ENCODE results near the gene IFT172. TPM values are rescaled to one million over a fixed set of nuclear protein-coding genes. Genes with fewer than 3 reads are reported as not detected.
A peak's percentile ranks its signal among the peaks of the same experiment; 100 is the strongest.
"Not testable (repeated sequence)": the region's sequence is repeated elsewhere in the genome, so short reads cannot be mapped to it uniquely, and the experiment has no call there.

The IFT172 gene
- 100 to 1,000 TPM in 1 of 2 donors, 10 to 100 TPM in 1; 76.4 to 133 TPM for total RNA-seq
- polyA plus RNA-seq (ENCODE audit: insufficient read depth, low read depth, low replicate concordance), result 151 TPM
- long read RNA-seq, donor 1, result 0 reads
- long read RNA-seq, donor 2, full-length matches to known transcripts, result 2 of 2 reads
- long read RNA-seq, donor 2, partial matches to known transcripts, result 0 of 2 reads
- long read RNA-seq, donor 2, other reads (novel, unspliced or antisense), result 0 of 2 reads

DNA sequence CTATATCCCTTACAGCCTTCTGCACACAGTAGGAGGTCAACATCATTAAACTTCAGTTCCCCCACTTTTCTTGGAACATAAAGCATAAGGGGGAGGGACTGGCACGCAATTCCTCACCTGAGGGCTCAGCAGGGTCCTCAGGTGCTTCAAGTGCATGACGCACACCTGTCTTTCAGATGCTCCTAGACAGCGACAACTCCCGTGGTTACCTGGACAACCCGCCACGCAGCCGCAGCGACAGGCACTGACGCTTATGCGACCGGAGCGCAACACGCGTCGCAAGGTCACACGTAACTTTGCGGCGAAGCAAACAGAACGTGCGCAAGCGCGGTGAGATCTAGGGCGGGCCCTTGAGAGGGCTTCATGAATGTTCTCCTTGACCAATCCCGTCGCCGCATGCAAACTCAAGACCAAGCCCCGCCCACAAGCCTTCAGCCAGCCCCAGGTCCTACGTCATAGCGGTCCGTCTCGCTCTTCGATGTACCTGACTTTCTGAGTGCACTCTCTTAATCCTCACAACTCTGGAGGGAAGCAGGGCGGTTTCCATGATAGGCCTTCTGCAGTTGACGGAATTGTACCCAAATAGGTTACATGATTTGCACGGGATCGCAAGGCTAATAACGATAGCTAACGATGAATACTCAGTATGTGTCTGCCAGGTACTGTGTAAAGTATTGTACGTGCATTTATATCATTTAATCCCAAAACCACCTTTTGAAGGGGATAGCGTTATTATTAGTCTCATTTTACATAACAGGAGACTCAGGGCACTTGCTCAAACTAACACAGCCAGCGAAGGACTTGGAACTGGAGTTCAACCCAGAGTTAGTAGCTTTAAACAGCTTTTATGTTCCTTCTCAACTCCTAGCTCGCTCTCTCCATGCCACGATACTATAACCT lies at the start of gene IFT172:
TSS of gene IFT172 (minus strand) at position 246 of the 900 bp plus-strand sequence. CDS start at position 156, 90 bp downstream.
- intact Hi-C loops (cut with DNase I; ENCODE audit: low total_unique reads), result no loop called here
- 7 to 8% methylated on average over 19 to 43 of the region's 43 CpGs for WGBS, 2 donors
- DNase-seq, result peak; percentile 100

GRCh38 chr2:27538839-27539450 lies 49.4 kb upstream of the IFT172 start:
- H3K4me3 ChIP-seq; H3K36me3 ChIP-seq (ENCODE audit: low read depth, missing control alignments); intact Hi-C loops (cut with DNase I; ENCODE audit: low total_unique reads); H3K27me3 ChIP-seq; H3K4me1 ChIP-seq; H3K9me3 ChIP-seq; H3K27ac ChIP-seq; DNase-seq: not testable (repeated sequence)
- WGBS, 2 donors, result 25 to 58% methylated on average over 5 to 6 of the region's 6 CpGs

More for the DNA sequence above, at the start of gene IFT172:
- Histone ChIP-seq H3K9me3 (no peaks in the 10 kb centered on the region), H3K4me3 (peak within 1 kb of the TSS; percentile 63), H3K27ac (peak within 1 kb of the TSS; percentile 59 to 73), H3K27me3 (no peaks in the 10 kb centered on the region), H3K4me1 (peaks cover 17% of the 10 kb centered on the region), H3K36me3 (ENCODE audit: low read depth, missing control alignments) (no peaks in the 10 kb centered on the region)
- TF ChIP-seq POLR2A (IDR thresholded peaks at IDR 0.05), result no peak
- TF ChIP-seq, protein P1, sequence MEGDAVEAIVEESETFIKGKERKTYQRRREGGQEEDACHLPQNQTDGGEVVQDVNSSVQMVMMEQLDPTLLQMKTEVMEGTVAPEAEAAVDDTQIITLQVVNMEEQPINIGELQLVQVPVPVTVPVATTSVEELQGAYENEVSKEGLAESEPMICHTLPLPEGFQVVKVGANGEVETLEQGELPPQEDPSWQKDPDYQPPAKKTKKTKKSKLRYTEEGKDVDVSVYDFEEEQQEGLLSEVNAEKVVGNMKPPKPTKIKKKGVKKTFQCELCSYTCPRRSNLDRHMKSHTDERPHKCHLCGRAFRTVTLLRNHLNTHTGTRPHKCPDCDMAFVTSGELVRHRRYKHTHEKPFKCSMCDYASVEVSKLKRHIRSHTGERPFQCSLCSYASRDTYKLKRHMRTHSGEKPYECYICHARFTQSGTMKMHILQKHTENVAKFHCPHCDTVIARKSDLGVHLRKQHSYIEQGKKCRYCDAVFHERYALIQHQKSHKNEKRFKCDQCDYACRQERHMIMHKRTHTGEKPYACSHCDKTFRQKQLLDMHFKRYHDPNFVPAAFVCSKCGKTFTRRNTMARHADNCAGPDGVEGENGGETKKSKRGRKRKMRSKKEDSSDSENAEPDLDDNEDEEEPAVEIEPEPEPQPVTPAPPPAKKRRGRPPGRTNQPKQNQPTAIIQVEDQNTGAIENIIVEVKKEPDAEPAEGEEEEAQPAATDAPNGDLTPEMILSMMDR (IDR thresholded peaks at IDR 0.05), result no peak

DNA sequence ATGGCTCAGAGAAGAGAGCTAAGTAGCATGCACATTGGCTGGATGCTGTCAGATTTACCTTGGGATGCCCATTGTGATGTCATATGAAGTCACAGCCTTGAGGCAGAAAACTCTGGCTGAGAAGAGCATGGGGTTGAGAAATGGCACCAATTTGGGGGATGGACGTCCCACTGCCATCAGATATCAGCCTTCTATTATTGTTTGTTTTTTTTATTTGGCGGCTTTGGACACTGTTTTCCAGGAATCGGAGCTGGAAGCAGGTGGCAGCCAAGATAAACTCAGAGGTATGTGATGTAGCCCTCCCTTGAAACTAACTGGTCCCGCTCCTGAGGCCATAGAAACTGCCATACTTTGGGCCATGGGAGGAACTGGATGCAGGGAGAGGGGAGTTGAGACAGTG lies 47.7 kb upstream of the IFT172 start:
- 56 to 70% methylated on average over 4 of the region's 4 CpGs for WGBS, 2 donors
- H3K4me3 ChIP-seq, result no peak overlapping the region
- H3K27me3 ChIP-seq, result no peaks in the 10 kb centered on the region
- H3K9me3 ChIP-seq, result no peaks in the 10 kb centered on the region
- TF ChIP-seq, protein P1 (IDR thresholded peaks at IDR 0.05), result no peak
- TF ChIP-seq POLR2A (IDR thresholded peaks at IDR 0.05), result no peak
- intact Hi-C loops (cut with DNase I; ENCODE audit: low total_unique reads), result no loop called here
- H3K36me3 ChIP-seq (ENCODE audit: low read depth, missing control alignments), result no peaks in the 10 kb centered on the region
- DNase-seq, result no peak
- no peaks in the 10 kb centered on the region for H3K4me1 ChIP-seq
- H3K27ac ChIP-seq, result no peak overlapping the region

DNA sequence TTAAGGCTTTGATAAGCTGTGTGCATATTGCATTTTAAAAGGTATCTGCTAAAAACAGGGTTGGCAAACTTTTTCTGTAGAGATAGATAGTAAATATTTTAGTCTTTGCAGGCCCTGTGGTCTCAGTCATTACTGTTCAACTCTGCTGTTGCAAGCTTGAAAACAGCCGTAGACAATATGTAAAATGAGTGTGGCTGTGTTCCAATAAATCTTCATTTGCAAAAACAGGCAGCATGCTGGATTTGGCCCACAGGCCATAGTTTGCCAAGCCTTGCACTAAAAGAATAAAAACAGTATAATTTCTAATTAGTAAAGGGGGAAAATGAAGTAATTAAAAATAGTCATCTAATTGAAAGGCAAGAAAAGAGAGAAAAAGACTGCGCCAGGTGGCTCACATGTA lies 42.4 kb upstream of the IFT172 start:
- intact Hi-C loops (cut with DNase I; ENCODE audit: low total_unique reads), result no loop called here
- H3K4me3 ChIP-seq, result no peak overlapping the region
- H3K9me3 ChIP-seq, result no peaks in the 10 kb centered on the region
- H3K4me1 ChIP-seq, result no peaks in the 10 kb centered on the region
- H3K27ac ChIP-seq, result no peak overlapping the region
- WGBS, 2 donors, result 85 to 87% methylated on average over 2 of the region's 2 CpGs
- TF ChIP-seq, protein P1 (IDR thresholded peaks at IDR 0.05), result no peak
- no peak for TF ChIP-seq POLR2A (IDR thresholded peaks at IDR 0.05)
- DNase-seq, result no peak
- H3K36me3 ChIP-seq (ENCODE audit: low read depth, missing control alignments), result no peaks in the 10 kb centered on the region
- no peaks in the 10 kb centered on the region for H3K27me3 ChIP-seq

DNA sequence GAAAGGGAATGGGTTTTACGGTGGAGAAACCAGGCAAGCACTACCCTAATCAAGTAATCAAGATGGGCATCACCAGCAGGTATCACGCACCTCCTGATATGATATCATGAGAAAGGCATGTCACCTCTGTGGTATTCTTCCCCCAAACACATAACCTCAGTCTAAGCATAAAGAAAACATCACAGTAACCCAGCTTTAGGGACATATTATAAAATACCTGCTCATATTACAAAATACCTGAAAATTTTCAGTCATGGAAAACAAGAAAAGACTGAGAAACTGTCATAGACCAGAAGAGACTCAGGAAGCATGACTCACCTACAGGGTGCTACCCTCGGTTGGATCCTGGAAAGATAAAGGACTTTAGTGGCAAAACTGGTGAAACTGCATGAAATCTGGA lies 37.6 kb upstream of the IFT172 start:
- intact Hi-C loops (cut with DNase I; ENCODE audit: low total_unique reads), result no loop called here
- Histone ChIP-seq H3K27ac (no peak overlapping the region), H3K4me1 (no peaks in the 10 kb centered on the region), H3K36me3 (ENCODE audit: low read depth, missing control alignments) (no peaks in the 10 kb centered on the region), H3K9me3 (no peaks in the 10 kb centered on the region), H3K4me3 (no peak overlapping the region), H3K27me3 (no peaks in the 10 kb centered on the region)
- DNase-seq, result no peak
- TF ChIP-seq, protein P1 (IDR thresholded peaks at IDR 0.05), result no peak
- no peak for TF ChIP-seq POLR2A (IDR thresholded peaks at IDR 0.05)
- 74 to 82% methylated on average over 3 of the region's 3 CpGs for WGBS, 2 donors
